ENCODE data around the gene CGNL1. TPM values are rescaled to one million over a fixed set of nuclear protein-coding genes. Genes with fewer than 3 reads are reported as not detected.

CGNL1 gene
- polyA plus RNA-seq, 3 donors from 2014 or later: not detected

DNA sequence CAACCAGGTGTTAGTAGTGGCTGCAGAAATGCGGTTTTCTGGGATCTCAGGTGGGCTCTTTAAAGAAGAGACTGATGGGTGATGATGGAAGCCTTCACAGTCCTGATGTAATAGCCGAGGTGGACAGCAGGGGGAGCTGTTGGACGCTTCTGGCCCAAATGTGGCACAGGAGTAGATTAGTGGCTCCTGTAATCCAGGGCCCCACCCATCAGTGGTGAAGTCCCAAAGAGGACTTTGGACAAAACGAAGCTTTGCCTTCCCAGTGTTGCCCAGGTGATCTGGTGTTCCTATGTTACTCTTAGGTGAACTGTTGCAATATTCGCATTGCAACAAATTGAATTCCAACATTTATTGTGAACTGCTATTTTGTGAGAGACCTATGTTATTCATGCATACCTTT is 183.6 kb downstream of the CGNL1 start:
- Mint-ChIP-seq H3K9me3 (no peaks in the 10 kb centered on the region), H3K27me3 (ENCODE audit: low read depth in 3 of 3) (peaks cover 7 to 12% (median 10%) of the 10 kb centered on the region in 3 donors), H3K36me3 (no peaks in the 10 kb centered on the region), H3K4me1 (peaks cover 0 to 7% of the 10 kb centered on the region in 2 donors), H3K4me3 (no peak overlapping the region), H3K27ac (no peak overlapping the region)
- peak; percentile 28 to 30 (median 30) for DNase-seq

DNA sequence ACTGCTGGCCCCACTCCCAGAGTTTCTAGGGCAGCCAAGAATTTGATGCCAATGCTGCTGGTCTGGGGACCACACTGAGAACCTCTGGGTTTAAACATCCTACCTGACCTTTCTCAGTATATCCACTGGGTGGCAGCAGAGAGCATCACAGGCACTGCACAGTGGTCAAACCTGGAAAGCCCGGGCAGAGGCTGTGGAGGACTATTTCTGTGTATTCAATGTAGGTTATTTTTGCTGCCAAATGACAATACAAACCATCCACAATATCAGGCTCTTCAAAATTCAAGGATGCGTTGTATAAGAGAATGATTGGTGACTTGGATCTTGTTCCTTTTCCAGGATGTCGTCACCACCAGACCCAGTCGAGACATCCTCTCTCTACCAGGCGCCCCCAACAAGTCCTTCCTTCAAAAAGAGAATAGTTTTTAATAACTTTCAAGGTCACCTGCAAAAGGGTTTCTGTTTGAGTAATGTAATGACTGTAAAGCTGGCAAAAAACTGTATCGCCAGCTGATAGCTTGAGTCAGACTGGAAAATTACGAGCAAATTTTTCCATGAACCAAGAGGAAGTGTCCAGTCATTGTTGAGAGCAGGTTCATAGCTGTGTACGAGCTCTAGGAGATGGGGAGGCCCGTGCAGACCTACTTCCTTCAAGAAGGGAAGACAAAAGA is 184.9 kb downstream of the CGNL1 start:
- H3K27me3 Mint-ChIP-seq (ENCODE audit: low read depth in 3 of 3): peaks cover 7 to 14% (median 10%) of the 10 kb centered on the region in 3 donors
- peaks cover 4 to 13% of the 10 kb centered on the region in 2 donors for H3K4me1 Mint-ChIP-seq
- peak; percentile 48 to 55 (median 54) for DNase-seq
- H3K27ac Mint-ChIP-seq: no peak overlapping the region
- H3K36me3 Mint-ChIP-seq: no peaks in the 10 kb centered on the region
- H3K9me3 Mint-ChIP-seq: no peaks in the 10 kb centered on the region
- H3K4me3 Mint-ChIP-seq: peak overlapping the region in 1 of 5 donors; percentile 39

DNA sequence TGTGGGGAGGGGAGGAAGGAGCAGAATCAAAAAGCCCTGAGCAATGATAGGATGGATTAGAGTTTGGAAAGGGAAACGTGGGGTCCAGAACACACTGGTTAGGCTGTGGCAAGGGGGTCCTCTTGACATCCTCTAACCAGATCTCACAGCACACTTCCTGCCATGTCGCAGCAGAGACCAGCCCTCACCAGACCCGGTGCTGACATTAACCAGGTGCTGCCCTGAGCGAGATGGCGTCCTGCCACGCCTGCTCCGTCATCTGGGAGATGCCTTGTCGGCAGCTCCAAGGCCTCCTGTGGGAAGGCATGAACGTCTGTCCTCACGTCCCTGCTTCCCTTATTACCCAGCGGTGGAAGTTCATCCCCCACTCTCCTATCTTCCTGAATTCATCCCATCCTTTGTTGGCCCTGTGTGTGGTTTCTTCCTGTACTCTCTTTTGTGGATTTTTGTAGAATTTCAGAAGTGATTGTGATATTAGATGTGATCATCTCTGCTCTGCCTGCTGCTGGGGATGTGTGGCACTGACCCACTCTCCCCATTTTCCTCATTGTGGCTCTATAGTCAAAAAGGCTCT is 186.0 kb downstream of the CGNL1 start:
- no peaks in the 10 kb centered on the region for H3K36me3 Mint-ChIP-seq
- H3K4me3 Mint-ChIP-seq: no peak overlapping the region
- H3K27ac Mint-ChIP-seq: no peak overlapping the region
- peaks cover 7 to 14% (median 12%) of the 10 kb centered on the region in 3 donors for H3K27me3 Mint-ChIP-seq (ENCODE audit: low read depth in 3 of 3)
- H3K9me3 Mint-ChIP-seq: no peaks in the 10 kb centered on the region
- no peak for DNase-seq
- peaks cover 4 to 13% of the 10 kb centered on the region in 2 donors for H3K4me1 Mint-ChIP-seq

DNA sequence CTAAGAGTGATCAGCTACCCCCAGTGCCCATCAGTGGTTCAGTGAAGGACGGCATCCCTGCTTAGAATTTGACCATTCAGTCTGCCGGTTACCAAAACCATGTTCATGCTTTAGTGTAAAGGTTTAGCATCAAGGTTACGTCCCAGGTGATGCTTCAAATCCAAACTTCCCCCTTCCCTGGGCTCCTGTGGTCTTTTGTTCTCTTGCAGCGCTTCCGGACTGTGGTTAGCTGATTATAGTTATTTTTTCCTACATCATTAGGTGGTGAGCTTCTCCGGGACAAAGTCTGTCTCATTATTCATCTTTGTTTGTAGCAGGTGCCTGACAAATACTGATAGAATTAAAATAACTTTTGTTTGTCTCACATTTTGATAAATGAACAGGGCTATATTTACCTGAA is 187.1 kb downstream of the CGNL1 start:
- Mint-ChIP-seq H3K4me3 (no peak overlapping the region), H3K27ac (no peak overlapping the region), H3K27me3 (ENCODE audit: low read depth in 3 of 3) (peaks cover 7 to 14% (median 10%) of the 10 kb centered on the region in 3 donors), H3K4me1 (peaks cover 4 to 13% of the 10 kb centered on the region in 2 donors), H3K9me3 (no peaks in the 10 kb centered on the region), H3K36me3 (no peaks in the 10 kb centered on the region)
- no peak for DNase-seq

DNA sequence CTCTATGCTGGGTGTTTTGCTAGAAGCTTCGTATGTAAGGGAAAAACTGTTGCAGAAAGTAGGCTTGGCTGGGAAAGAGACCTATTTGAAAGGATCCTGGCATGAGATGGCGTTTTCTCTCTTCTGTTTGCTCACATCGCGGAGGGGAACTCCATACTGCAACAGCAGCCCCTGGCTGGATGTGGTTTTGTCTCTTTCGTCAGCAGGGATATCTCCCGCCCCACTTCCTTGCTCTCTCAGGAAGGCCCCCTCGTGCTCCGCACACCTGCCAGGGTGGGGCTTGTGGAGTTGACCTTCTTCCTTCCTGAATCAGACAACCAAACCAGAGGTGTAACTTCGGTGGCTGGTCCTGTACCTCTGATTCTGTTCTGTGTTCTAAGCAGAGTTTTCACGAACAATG is 189.0 kb downstream of the CGNL1 start:
- DNase-seq: peak in 1 of 3 donors; percentile 6
- H3K27me3 Mint-ChIP-seq (ENCODE audit: low read depth in 3 of 3): peaks cover 5 to 13% (median 12%) of the 10 kb centered on the region in 3 donors
- H3K36me3 Mint-ChIP-seq: no peaks in the 10 kb centered on the region
- no peaks in the 10 kb centered on the region for H3K9me3 Mint-ChIP-seq
- no peak overlapping the region for H3K27ac Mint-ChIP-seq
- peaks cover 4 to 13% of the 10 kb centered on the region in 2 donors for H3K4me1 Mint-ChIP-seq
- H3K4me3 Mint-ChIP-seq: no peak overlapping the region

DNA sequence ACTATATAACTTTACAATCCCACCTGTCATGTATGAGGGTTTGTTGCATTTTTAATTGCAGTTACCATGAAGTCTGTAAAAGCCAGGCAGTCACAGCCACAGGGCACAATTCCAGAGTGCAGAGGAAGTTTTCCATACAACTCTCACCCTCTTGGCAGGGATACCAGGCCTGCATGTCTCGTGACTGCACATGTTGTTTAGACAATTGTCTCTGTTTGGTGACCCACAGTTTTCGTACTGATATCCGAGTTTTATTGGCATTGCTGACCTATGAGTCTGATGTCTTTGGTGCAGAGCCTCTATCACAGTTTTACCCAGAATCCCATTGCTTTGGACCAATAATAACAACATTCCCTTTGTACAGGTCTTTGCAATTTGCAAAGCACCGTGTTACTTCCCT is 190.5 kb downstream of the CGNL1 start:
- no peak overlapping the region for H3K27ac Mint-ChIP-seq
- no peak overlapping the region for H3K4me3 Mint-ChIP-seq
- peaks cover 4 to 13% of the 10 kb centered on the region in 2 donors for H3K4me1 Mint-ChIP-seq
- H3K27me3 Mint-ChIP-seq (ENCODE audit: low read depth in 3 of 3): peaks cover 5 to 9% (median 5%) of the 10 kb centered on the region in 3 donors
- H3K9me3 Mint-ChIP-seq: no peaks in the 10 kb centered on the region
- H3K36me3 Mint-ChIP-seq: no peaks in the 10 kb centered on the region
- no peak for DNase-seq

- Mint-ChIP-seq H3K27me3 (ENCODE audit: low read depth in 3 of 3) (peaks cover 2 to 11% (median 5%) of the 10 kb centered on the region in 3 donors), H3K4me1 (peaks cover 4 to 13% of the 10 kb centered on the region in 2 donors), H3K27ac (no peak overlapping the region), H3K4me3 (no peak overlapping the region), H3K36me3 (no peaks in the 10 kb centered on the region), H3K9me3 (no peaks in the 10 kb centered on the region)
- no peak for DNase-seq
Observed at GRCh38 chr15:57567891-57568290, 191.6 kb downstream of the CGNL1 start.

- DNase-seq: no peak
- H3K9me3 Mint-ChIP-seq: no peaks in the 10 kb centered on the region
- H3K4me1 Mint-ChIP-seq: peaks cover 4 to 12% of the 10 kb centered on the region in 2 donors
- no peaks in the 10 kb centered on the region for H3K36me3 Mint-ChIP-seq
- H3K4me3 Mint-ChIP-seq: no peak overlapping the region
- H3K27me3 Mint-ChIP-seq (ENCODE audit: low read depth in 3 of 3): peaks cover 2 to 11% (median 5%) of the 10 kb centered on the region in 3 donors
- no peak overlapping the region for H3K27ac Mint-ChIP-seq
Observed at GRCh38 chr15:57568299-57568698, 192.0 kb downstream of the CGNL1 start.

GRCh38 chr15:57570340-57570739 is 194.0 kb downstream of the CGNL1 start:
- peaks cover 0 to 8% (median 0%) of the 10 kb centered on the region in 3 donors for H3K27me3 Mint-ChIP-seq (ENCODE audit: low read depth in 3 of 3)
- no peak overlapping the region for H3K27ac Mint-ChIP-seq
- H3K4me1 Mint-ChIP-seq: peaks cover 2 to 3% of the 10 kb centered on the region in 2 donors
- H3K9me3 Mint-ChIP-seq: no peaks in the 10 kb centered on the region
- DNase-seq: no peak
- no peak overlapping the region for H3K4me3 Mint-ChIP-seq
- H3K36me3 Mint-ChIP-seq: no peaks in the 10 kb centered on the region

DNA sequence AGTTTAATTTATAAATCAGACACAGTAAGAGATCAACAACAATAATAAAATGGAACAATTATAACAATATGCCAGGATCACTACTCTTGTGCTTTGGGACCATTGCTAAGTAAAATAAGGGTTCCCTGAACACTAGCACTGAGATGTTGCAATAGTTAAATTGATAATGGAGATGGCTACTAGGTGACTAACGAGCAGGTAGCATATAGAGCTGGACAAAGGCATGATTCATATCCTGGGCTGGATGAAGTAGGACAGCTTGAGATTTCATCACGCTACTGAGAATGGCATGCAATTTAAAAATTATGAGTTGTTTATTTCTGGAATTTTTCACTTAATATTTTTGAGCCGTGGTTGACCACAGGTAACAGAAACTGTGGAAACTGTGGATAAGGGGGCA is 194.7 kb downstream of the CGNL1 start:
- Mint-ChIP-seq H3K27ac (no peak overlapping the region), H3K27me3 (ENCODE audit: low read depth in 3 of 3) (peaks cover 0 to 8% (median 0%) of the 10 kb centered on the region in 3 donors), H3K9me3 (no peaks in the 10 kb centered on the region), H3K36me3 (no peaks in the 10 kb centered on the region), H3K4me3 (no peak overlapping the region), H3K4me1 (no peaks in the 10 kb centered on the region)
- DNase-seq: no peak

DNA sequence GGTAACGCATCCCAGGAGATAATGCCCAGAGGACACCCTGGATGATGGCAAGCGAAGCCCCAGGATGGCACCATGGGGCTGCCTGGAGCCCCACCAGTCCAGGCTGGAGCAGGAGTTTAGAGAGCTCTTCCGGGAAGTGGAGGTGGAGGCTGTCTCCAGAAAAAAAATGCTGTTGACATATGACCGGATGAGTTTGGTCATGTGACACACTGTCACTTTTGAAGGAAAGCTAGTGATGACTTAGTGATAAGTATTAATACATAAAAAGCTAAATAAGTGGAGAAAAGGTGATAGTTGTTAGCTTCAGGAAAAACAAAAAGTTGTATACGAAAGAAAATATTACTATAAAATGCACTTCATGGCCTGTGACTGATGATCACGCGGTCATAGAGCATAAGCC is 195.4 kb downstream of the CGNL1 start:
- peaks cover 0 to 6% (median 2%) of the 10 kb centered on the region in 3 donors for H3K27me3 Mint-ChIP-seq (ENCODE audit: low read depth in 3 of 3)
- no peaks in the 10 kb centered on the region for H3K36me3 Mint-ChIP-seq
- H3K9me3 Mint-ChIP-seq: no peaks in the 10 kb centered on the region
- H3K27ac Mint-ChIP-seq: no peak overlapping the region
- no peaks in the 10 kb centered on the region for H3K4me1 Mint-ChIP-seq
- no peak for DNase-seq
- no peak overlapping the region for H3K4me3 Mint-ChIP-seq

- Mint-ChIP-seq H3K27me3 (ENCODE audit: low read depth in 3 of 3) (peaks cover 0 to 5% (median 2%) of the 10 kb centered on the region in 3 donors), H3K36me3 (no peaks in the 10 kb centered on the region), H3K9me3 (no peaks in the 10 kb centered on the region), H3K4me1 (no peaks in the 10 kb centered on the region), H3K27ac (no peak overlapping the region), H3K4me3 (no peak overlapping the region)
- DNase-seq: no peak
Observed at GRCh38 chr15:57572468-57572867, 196.2 kb downstream of the CGNL1 start.

DNA sequence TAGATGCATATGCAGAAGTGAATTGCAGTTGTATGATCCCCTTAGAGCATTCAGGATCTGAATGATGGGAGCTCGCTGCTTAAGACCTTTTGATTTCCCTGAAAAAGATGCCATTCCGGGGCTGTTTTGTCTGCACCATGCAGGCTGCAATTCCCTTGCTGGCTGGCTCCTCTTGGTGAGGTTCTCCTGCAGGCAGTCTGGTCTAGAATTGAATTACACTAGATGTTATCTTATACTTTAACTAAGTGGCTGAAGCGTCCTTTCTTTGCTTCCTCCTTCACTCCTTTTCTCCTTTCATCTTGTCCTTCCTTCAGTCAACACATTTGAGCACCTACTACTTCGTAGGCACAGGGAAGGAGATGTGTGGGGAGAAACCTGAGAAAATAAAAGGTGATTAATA is 196.8 kb downstream of the CGNL1 start:
- Mint-ChIP-seq H3K4me1 (no peaks in the 10 kb centered on the region), H3K4me3 (no peak overlapping the region), H3K27me3 (ENCODE audit: low read depth in 3 of 3) (peaks cover 0 to 5% (median 2%) of the 10 kb centered on the region in 3 donors), H3K9me3 (no peaks in the 10 kb centered on the region), H3K36me3 (no peaks in the 10 kb centered on the region), H3K27ac (no peak overlapping the region)
- DNase-seq: no peak

GRCh38 chr15:57575363-57575762 is 199.1 kb downstream of the CGNL1 start:
- H3K9me3 Mint-ChIP-seq: no peaks in the 10 kb centered on the region

More at GRCh38 chr15:57575363-57575762, 199.1 kb downstream of the CGNL1 start:
- H3K36me3 Mint-ChIP-seq: no peaks in the 10 kb centered on the region
- no peak overlapping the region for H3K27ac Mint-ChIP-seq
- H3K27me3 Mint-ChIP-seq (ENCODE audit: low read depth in 3 of 3): peaks cover 1 to 4% (median 4%) of the 10 kb centered on the region in 3 donors
- H3K4me3 Mint-ChIP-seq: no peak overlapping the region
- no peak for DNase-seq
- H3K4me1 Mint-ChIP-seq: no peaks in the 10 kb centered on the region

All from immature natural killer cell (primary cell).